GM19328 (cell line): ENCODE measurements around the gene STAT5B.
"Not testable (repeated sequence)": the region's sequence is repeated elsewhere in the genome, so short reads cannot be mapped to it uniquely, and the experiment has no call there.

ENCODE experiments used
- ATAC-seq: cut with Tn5 transposase; IDR thresholded peaks from one replicate; pipeline ENCODE4 v1.9.1; 2021; ENCODE audit warnings: mild to moderate bottlenecking, moderate library complexity; ENCODE audit not compliant: unreplicated experiment

Gene STAT5B

GRCh38 chr17:42271006-42271778 is 5.0 kb downstream of the STAT5B start:
- no peak for ATAC-seq

- ATAC-seq: no peak
Measured at GRCh38 chr17:42270596-42270995, 5.6 kb downstream of the STAT5B start.

GRCh38 chr17:42270170-42270535 is 6.0 kb downstream of the STAT5B start:
- ATAC-seq: no peak

GRCh38 chr17:42268236-42268635 is 8.0 kb downstream of the STAT5B start:
- no peak for ATAC-seq

- ATAC-seq: no peak
Measured at GRCh38 chr17:42266918-42267766, 9.0 kb downstream of the STAT5B start.

GRCh38 chr17:42266462-42266861 is 9.7 kb downstream of the STAT5B start:
- no peak for ATAC-seq

- not testable (repeated sequence) for ATAC-seq
Measured at GRCh38 chr17:42264366-42264765, 11.8 kb downstream of the STAT5B start.

GRCh38 chr17:42260318-42260717 is 15.9 kb downstream of the STAT5B start:
- ATAC-seq: no peak

GRCh38 chr17:42255445-42255844 is 20.7 kb downstream of the STAT5B start:
- no peak for ATAC-seq

GRCh38 chr17:42253578-42253977 is 22.6 kb downstream of the STAT5B start:
- no peak for ATAC-seq

GRCh38 chr17:42252597-42253550 is 23.3 kb downstream of the STAT5B start:
- ATAC-seq: no peak

- no peak for ATAC-seq
Measured at GRCh38 chr17:42251115-42251514, 25.1 kb downstream of the STAT5B start.

GRCh38 chr17:42249681-42250446 is 26.3 kb downstream of the STAT5B start:
- no peak for ATAC-seq

GRCh38 chr17:42248351-42249179 is 27.6 kb downstream of the STAT5B start:
- peak; percentile 73 for ATAC-seq

GRCh38 chr17:42247734-42248133 is 28.5 kb downstream of the STAT5B start:
- ATAC-seq: no peak

GRCh38 chr17:42246515-42246914 is 29.7 kb downstream of the STAT5B start:
- no peak for ATAC-seq

- ATAC-seq: not testable (repeated sequence)
Measured at GRCh38 chr17:42245183-42245582, 31.0 kb downstream of the STAT5B start.

GRCh38 chr17:42244116-42244515 is 32.1 kb downstream of the STAT5B start:
- not testable (repeated sequence) for ATAC-seq

GRCh38 chr17:42243493-42243982 is 32.7 kb downstream of the STAT5B start:
- ATAC-seq: no peak
